Testis (tissue), 2 donors: ENCODE results near the gene TMEM239.

Source experiments
- POLR2A ChIP-seq: fragments of 450-650 bp; IDR thresholded peaks from one replicate; pipeline ENCODE4 v1.6.1; 2017; ENCODE audit warnings: antibody characterized with exemption, mild to moderate bottlenecking, moderate library complexity
- TF ChIP-seq, protein P1 (sequence below), 3 experiments: fragments of 450-650 bp in 2 of 3; fragments of 200-600 bp in 1 of 3; sonication (generic) in 1 of 3; IDR thresholded peaks; one replicate each; pipeline ENCODE4 v1.5.1; 2016 to 2019; ENCODE audit warnings: antibody characterized with exemption in 3 of 3, mild to moderate bottlenecking in 2 of 3, moderate library complexity in 1 of 3

DNA sequence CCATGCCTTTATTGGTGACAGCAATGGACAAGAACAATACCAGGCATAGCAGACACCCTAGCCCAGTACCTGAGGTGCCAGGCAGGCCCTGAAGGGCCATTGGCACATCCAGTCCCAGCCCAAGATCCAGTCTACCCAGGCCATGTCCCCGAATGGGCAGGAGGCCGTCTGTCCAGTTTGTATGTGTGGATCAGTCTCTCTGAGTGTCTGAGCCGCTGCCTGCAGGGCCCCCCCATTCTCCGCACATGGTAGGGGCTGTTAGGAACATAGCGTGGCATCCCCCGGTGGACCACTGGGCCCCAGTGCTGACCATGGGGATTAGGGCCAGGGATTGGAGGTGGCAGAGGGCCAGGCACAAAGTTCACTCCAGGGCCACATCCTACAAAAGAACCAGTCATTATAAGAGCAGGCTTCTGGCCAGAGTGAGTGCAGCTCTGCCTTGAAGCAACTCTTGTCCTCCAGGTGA, 19.2 kb downstream of the TMEM239 start:
- TF ChIP-seq, protein P1, sequence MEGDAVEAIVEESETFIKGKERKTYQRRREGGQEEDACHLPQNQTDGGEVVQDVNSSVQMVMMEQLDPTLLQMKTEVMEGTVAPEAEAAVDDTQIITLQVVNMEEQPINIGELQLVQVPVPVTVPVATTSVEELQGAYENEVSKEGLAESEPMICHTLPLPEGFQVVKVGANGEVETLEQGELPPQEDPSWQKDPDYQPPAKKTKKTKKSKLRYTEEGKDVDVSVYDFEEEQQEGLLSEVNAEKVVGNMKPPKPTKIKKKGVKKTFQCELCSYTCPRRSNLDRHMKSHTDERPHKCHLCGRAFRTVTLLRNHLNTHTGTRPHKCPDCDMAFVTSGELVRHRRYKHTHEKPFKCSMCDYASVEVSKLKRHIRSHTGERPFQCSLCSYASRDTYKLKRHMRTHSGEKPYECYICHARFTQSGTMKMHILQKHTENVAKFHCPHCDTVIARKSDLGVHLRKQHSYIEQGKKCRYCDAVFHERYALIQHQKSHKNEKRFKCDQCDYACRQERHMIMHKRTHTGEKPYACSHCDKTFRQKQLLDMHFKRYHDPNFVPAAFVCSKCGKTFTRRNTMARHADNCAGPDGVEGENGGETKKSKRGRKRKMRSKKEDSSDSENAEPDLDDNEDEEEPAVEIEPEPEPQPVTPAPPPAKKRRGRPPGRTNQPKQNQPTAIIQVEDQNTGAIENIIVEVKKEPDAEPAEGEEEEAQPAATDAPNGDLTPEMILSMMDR (IDR thresholded peaks at IDR 0.05), result no peak
- TF ChIP-seq POLR2A, result no peak
